OCI-LY7 (cell line): ENCODE data around the gene CRYBA4.

ENCODE experiments used
- CTCF ChIP-seq: fragments of 200-600 bp; sonication (generic); conservative IDR thresholded peaks from 2 replicates; pipeline ENCODE4 v1.5.1; 2014; ENCODE audit warnings: mild to moderate bottlenecking, antibody characterized with exemption, low read length, moderate library complexity, mixed read lengths
- EZH2phosphoT487 ChIP-seq: fragments of 200-600 bp; sonication (generic); IDR thresholded peaks from 2 replicates; pipeline ENCODE4 v1.6.1; 2018; ENCODE audit warnings: low read depth, borderline replicate concordance, mild to moderate bottlenecking, mixed run types, antibody characterized with exemption, low read length, moderate library complexity, mixed read lengths

DNA sequence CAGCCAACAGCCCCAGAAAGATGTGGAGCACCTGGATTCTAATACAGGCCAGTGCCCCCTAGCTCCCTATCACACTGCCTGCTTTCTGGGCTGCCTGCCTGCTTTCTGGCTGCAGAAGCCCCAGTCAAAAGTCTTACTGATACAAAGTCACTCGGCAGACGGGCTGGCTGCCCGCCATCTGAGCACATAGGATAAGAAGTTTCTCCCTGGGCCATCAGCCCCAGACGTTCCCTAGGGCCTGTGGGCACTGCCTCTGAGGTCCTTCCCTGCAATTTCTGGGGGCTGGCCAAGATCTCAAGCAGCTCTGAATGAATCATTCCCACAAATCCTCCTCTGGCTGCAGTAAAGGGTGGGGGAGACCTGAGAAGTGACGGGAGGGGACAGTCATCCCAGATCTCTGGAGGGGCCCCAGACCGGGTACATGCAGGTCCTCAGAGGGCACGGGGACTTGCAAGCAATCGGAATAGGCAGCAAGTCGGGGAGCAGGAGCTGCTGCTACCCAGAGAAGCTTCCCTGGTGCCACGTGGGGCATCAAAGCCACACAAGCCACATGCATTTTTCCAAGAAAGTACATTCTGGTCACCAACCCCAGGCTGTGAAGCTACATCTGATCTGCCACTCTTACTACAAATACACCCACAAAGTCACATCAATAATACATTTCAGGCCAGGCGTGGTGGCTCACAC lies 36.5 kb upstream of the CRYBA4 start:
- TF ChIP-seq CTCF (0 out of 2 replicates have a peak, but pooled peaks have one; percentile 13), EZH2phosphoT487 (no peak)
